ENCODE measurements around the gene SF3B2. TPM values are rescaled to one million over a fixed set of nuclear protein-coding genes. Genes with fewer than 3 reads are reported as not detected.

SF3B2 gene
- 168 to 198 TPM (median 172 TPM) in 5 replicates for total RNA-seq (2022; extraction: Qiagen RNA extraction; ENCODE audit: low read depth)

GRCh38 chr11:66051766-66052663 lies at the start of gene SF3B2:
Gene SF3B2 (plus strand): TSS chr11:66052364. CDS start chr11:66052385, 21 bp downstream.

GRCh38 chr11:66011785-66012303 lies 40.3 kb upstream of the SF3B2 start, which contains the start of gene CST6:
Gene CST6 (plus strand): TSS chr11:66012008. CDS start chr11:66012045, 37 bp downstream.

GRCh38 chr11:66026017-66026529 lies 26.1 kb upstream of the SF3B2 start, which contains the start of gene CATSPER1:
Gene CATSPER1 (minus strand): TSS chr11:66026479. CDS start chr11:66026379, 100 bp downstream.

GRCh38 chr11:66048547-66049323 lies 3.4 kb upstream of the SF3B2 start, which contains the start of gene GAL3ST3:
Gene GAL3ST3 (minus strand): TSS chr11:66049161. CDS start chr11:66045415, 3,746 bp downstream.

GRCh38 chr11:66069715-66070603 lies 17.8 kb downstream of the SF3B2 start, which contains the start of gene PACS1:
Gene PACS1 (plus strand): TSS chr11:66070272. CDS start chr11:66070487, 215 bp downstream.

Other genes with a start within 250 kb of the SF3B2 start
- 0.07 TPM in 1 of 5 replicates, not detected in the others for gene SNX32, start 218.4 kb upstream of the SF3B2 start, total RNA-seq (2022; extraction: Qiagen RNA extraction; ENCODE audit: low read depth)
- gene CFL1, start 194.2 kb upstream of the SF3B2 start, total RNA-seq (2022; extraction: Qiagen RNA extraction; ENCODE audit: low read depth): 1,909 to 2,425 TPM (median 2,217 TPM) in 5 replicates
- 20.6 to 33.6 TPM (median 31.0 TPM) in 5 replicates for gene MUS81, start 191.9 kb upstream of the SF3B2 start, total RNA-seq (2022; extraction: Qiagen RNA extraction; ENCODE audit: low read depth)
- 0.45 to 0.88 TPM (median 0.85 TPM) in 5 replicates for gene EFEMP2, start 179.6 kb upstream of the SF3B2 start, total RNA-seq (2022; extraction: Qiagen RNA extraction; ENCODE audit: low read depth)
- gene CTSW, start 172.5 kb upstream of the SF3B2 start, total RNA-seq (2022; extraction: Qiagen RNA extraction; ENCODE audit: low read depth): 0.09 to 0.19 TPM in 2 of 5 replicates, not detected in the others
- gene FIBP, start 163.9 kb upstream of the SF3B2 start, total RNA-seq (2022; extraction: Qiagen RNA extraction; ENCODE audit: low read depth): 72.3 to 97.2 TPM (median 86.8 TPM) in 5 replicates
- gene CCDC85B, start 161.7 kb upstream of the SF3B2 start, total RNA-seq (2022; extraction: Qiagen RNA extraction; ENCODE audit: low read depth): 29.7 to 54.1 TPM (median 46.1 TPM) in 5 replicates
- 160 to 254 TPM (median 205 TPM) in 5 replicates for gene FOSL1, start 152.0 kb upstream of the SF3B2 start, total RNA-seq (2022; extraction: Qiagen RNA extraction; ENCODE audit: low read depth)
- gene C11orf68, start 133.3 kb upstream of the SF3B2 start, total RNA-seq (2022; extraction: Qiagen RNA extraction; ENCODE audit: low read depth): 40.2 to 65.5 TPM (median 60.3 TPM) in 5 replicates
- gene DRAP1, start 132.9 kb upstream of the SF3B2 start, total RNA-seq (2022; extraction: Qiagen RNA extraction; ENCODE audit: low read depth): 193 to 312 TPM (median 253 TPM) in 5 replicates
- not detected in 5 replicates for gene TSGA10IP, start 106.9 kb upstream of the SF3B2 start, total RNA-seq (2022; extraction: Qiagen RNA extraction; ENCODE audit: low read depth)
- 51.4 to 70.6 TPM (median 62.2 TPM) in 5 replicates for gene SART1, start 90.6 kb upstream of the SF3B2 start, total RNA-seq (2022; extraction: Qiagen RNA extraction; ENCODE audit: low read depth)
- gene EIF1AD, start 50.2 kb upstream of the SF3B2 start, total RNA-seq (2022; extraction: Qiagen RNA extraction; ENCODE audit: low read depth): 38.9 to 45.8 TPM (median 39.4 TPM) in 5 replicates
- 381 to 509 TPM (median 475 TPM) in 5 replicates for gene BANF1, start 49.9 kb upstream of the SF3B2 start, total RNA-seq (2022; extraction: Qiagen RNA extraction; ENCODE audit: low read depth)
- gene CST6, start 40.4 kb upstream of the SF3B2 start, total RNA-seq (2022; extraction: Qiagen RNA extraction; ENCODE audit: low read depth): not detected in 5 replicates
- gene CATSPER1, start 25.9 kb upstream of the SF3B2 start, total RNA-seq (2022; extraction: Qiagen RNA extraction; ENCODE audit: low read depth): 0.94 to 2.0 TPM (median 1.7 TPM) in 5 replicates
- gene GAL3ST3, start 3.2 kb upstream of the SF3B2 start, total RNA-seq (2022; extraction: Qiagen RNA extraction; ENCODE audit: low read depth): not detected in 5 replicates
- gene PACS1, start 17.9 kb downstream of the SF3B2 start, total RNA-seq (2022; extraction: Qiagen RNA extraction; ENCODE audit: low read depth): 48.7 to 80.4 TPM (median 65.1 TPM) in 5 replicates
- gene KLC2, start 205.3 kb downstream of the SF3B2 start, total RNA-seq (2022; extraction: Qiagen RNA extraction; ENCODE audit: low read depth): 38.0 to 47.4 TPM (median 45.0 TPM) in 5 replicates
- 124 to 152 TPM (median 145 TPM) in 5 replicates for gene RAB1B, start 216.3 kb downstream of the SF3B2 start, total RNA-seq (2022; extraction: Qiagen RNA extraction; ENCODE audit: low read depth)
- 1.4 to 3.7 TPM (median 2.9 TPM) in 5 replicates for gene CNIH2, start 225.8 kb downstream of the SF3B2 start, total RNA-seq (2022; extraction: Qiagen RNA extraction; ENCODE audit: low read depth)
- gene YIF1A, start 236.8 kb downstream of the SF3B2 start, total RNA-seq (2022; extraction: Qiagen RNA extraction; ENCODE audit: low read depth): 88.2 to 117 TPM (median 116 TPM) in 5 replicates
- 1.6 to 4.3 TPM (median 3.9 TPM) in 5 replicates for gene TMEM151A, start 239.5 kb downstream of the SF3B2 start, total RNA-seq (2022; extraction: Qiagen RNA extraction; ENCODE audit: low read depth)

Data from A549 treated with RU486 at 1 μM for 4 hours (cell line).